Left ventricle myocardium inferior (tissue), 1 donor: ENCODE measurements around the gene EFCAB11. TPM values are rescaled to one million over a fixed set of nuclear protein-coding genes. Genes with fewer than 3 reads are reported as not detected.

Source experiments
- DNase-seq: peaks from one replicate; pipeline ENCODE4 v3.0.0-alpha.2; 2020
- H3K27ac ChIP-seq: fragments of 200-600 bp; replicated peaks from 2 replicates; pipeline ENCODE4 v1.8.0; 2021
- H3K27me3 ChIP-seq: fragments of 200-600 bp; 2 replicates; pipeline ENCODE4 v1.8.0; 2021; ENCODE audit warnings: low read depth
- H3K36me3 ChIP-seq: fragments of 200-600 bp; 2 replicates; pipeline ENCODE4 v1.8.0; 2021
- H3K4me1 ChIP-seq: fragments of 200-600 bp; 2 replicates; pipeline ENCODE4 v1.8.0; 2021
- H3K4me3 ChIP-seq: fragments of 200-600 bp; 2 replicates; pipeline ENCODE4 v1.8.0; 2021; ENCODE audit warnings: mild to moderate bottlenecking, moderate library complexity
- H3K9me3 ChIP-seq: fragments of 200-600 bp; replicated peaks from 2 replicates; pipeline ENCODE4 v1.8.0; 2021
- CTCF ChIP-seq: fragments of 200-600 bp; IDR thresholded peaks from 2 replicates; pipeline ENCODE4 v1.8.0; 2021; ENCODE audit warnings: antibody characterized with exemption, mild to moderate bottlenecking, borderline replicate concordance
- intact Hi-C: fragments of 100-400 bp; cut with micrococcal nuclease; formaldehyde crosslinking; loops from one replicate; pipeline ENCODE4 v1.11.0; 2022
- total RNA-seq: library from RNA; stranded (reverse); fragmentation: NEBNext Ultra II Directional; extraction: Animal tissue kit (Norgen Biotek cat#: 25700); gene quantifications from one replicate; pipeline ENCODE4 v1.2.1, GENCODE V29; 2021
- donor health status: DM: no; HTN: yes; CAD: no; lungs with severe emphysema.

EFCAB11 gene
- total RNA-seq, 1 donor from 2014 or later = 2.2 TPM

DNA sequence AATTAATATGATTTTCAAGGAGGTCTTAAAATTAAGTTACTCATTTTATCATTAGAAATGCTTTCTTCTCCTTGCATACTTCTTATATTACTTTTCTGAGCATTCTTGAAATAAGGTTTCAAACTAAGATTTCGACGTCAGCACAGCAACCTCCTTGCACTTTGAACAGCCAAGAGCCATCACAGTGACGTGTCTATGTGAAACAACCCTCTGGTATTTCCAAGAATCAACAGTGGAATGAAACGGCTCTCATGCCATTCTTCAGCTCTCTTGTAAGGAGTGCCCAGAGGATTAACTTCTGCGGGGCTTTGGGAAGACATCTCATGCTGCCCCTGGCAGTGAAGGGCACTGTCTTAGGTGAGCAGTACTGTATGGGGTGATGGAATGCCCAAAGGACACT, 109.2 kb downstream of the EFCAB11 start:
- no peaks in the 10 kb centered on the region for H3K36me3 ChIP-seq
- no peaks in the 10 kb centered on the region for H3K9me3 ChIP-seq
- no peak overlapping the region for H3K4me3 ChIP-seq
- H3K4me1 ChIP-seq = no peaks in the 10 kb centered on the region
- no peak for TF ChIP-seq CTCF
- H3K27me3 ChIP-seq = no peaks in the 10 kb centered on the region
- intact Hi-C loops = no loop called here
- DNase-seq = no peak
- H3K27ac ChIP-seq = no peak overlapping the region

- no peaks in the 10 kb centered on the region for H3K36me3 ChIP-seq
- no peaks in the 10 kb centered on the region for H3K4me1 ChIP-seq
- no peaks in the 10 kb centered on the region for H3K9me3 ChIP-seq
- H3K27ac ChIP-seq = no peak overlapping the region
- intact Hi-C loops = no loop called here
- no peak for TF ChIP-seq CTCF
- no peaks in the 10 kb centered on the region for H3K27me3 ChIP-seq
- no peak for DNase-seq
- no peak overlapping the region for H3K4me3 ChIP-seq
Observed at GRCh38 chr14:89844508-89844907, 110.0 kb downstream of the EFCAB11 start.

- Histone ChIP-seq H3K9me3 (peaks cover 16% of the 10 kb centered on the region), H3K4me1 (no peaks in the 10 kb centered on the region), H3K4me3 (no peak overlapping the region), H3K36me3 (no peaks in the 10 kb centered on the region), H3K27ac (no peak overlapping the region), H3K27me3 (no peaks in the 10 kb centered on the region)
- no peak for DNase-seq
- intact Hi-C loops = no loop called here
- no peak for TF ChIP-seq CTCF
Observed at GRCh38 chr14:89842837-89843236, 111.7 kb downstream of the EFCAB11 start.

GRCh38 chr14:89841851-89842250, 112.7 kb downstream of the EFCAB11 start:
- no peaks in the 10 kb centered on the region for H3K4me1 ChIP-seq
- H3K27me3 ChIP-seq = no peaks in the 10 kb centered on the region
- no peak for DNase-seq
- intact Hi-C loops = no loop called here
- H3K36me3 ChIP-seq = no peaks in the 10 kb centered on the region
- H3K4me3 ChIP-seq = no peak overlapping the region
- H3K9me3 ChIP-seq = peaks cover 19% of the 10 kb centered on the region
- TF ChIP-seq CTCF = no peak
- H3K27ac ChIP-seq = no peak overlapping the region

DNA sequence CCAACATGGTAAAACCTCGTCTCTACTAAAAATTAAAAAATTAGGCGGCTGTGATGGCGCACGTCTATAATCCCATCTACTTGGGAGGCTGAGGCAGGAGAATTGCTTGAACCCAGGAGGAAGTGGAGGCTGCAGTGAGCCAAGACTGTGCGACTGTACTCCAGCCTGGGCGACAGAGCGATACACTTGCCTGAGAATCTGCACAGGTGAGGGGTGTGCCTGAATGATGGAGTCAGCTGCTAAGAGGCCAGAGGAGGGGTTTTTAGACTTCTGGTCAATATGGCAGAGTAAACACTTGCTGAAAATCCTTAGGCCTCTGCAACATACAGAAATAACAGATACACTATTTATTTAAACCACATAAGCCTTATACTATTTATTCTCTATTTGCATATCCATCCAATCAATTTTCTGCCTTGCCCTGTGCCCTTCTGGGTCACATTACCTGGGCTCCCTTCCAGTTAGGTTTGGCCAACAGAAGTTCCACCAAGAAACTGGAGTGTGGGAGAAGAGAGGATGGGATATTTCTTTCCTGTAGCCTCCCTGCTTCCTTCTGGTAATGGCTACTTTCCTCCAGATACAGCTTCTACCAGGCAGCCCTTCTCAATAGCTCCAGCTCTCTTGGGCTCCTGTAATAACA, 117.6 kb downstream of the EFCAB11 start:
- H3K4me1 ChIP-seq = no peaks in the 10 kb centered on the region
- no peak for TF ChIP-seq CTCF
- no peaks in the 10 kb centered on the region for H3K36me3 ChIP-seq
- intact Hi-C loops = no loop called here
- no peak for DNase-seq
- H3K9me3 ChIP-seq = peaks cover 19% of the 10 kb centered on the region
- H3K4me3 ChIP-seq = no peak overlapping the region
- H3K27ac ChIP-seq = no peak overlapping the region
- no peaks in the 10 kb centered on the region for H3K27me3 ChIP-seq
